HCT116 (cell line): ENCODE data around the gene TMEM54. TPM values are rescaled to one million over a fixed set of nuclear protein-coding genes. Genes with fewer than 3 reads are reported as not detected.

Experiments used
- ATAC-seq: fragments of 200-7000 bp; cut with Tn5 transposase; 2 replicates; pipeline ENCODE4 v1.9.1; 2020; ENCODE audit warnings: mild to moderate bottlenecking, moderate library complexity
- BruUV-seq: library from RNA; stranded (reverse); fragments of 400-500 nt; replicated peaks from 2 replicates; lab custom pipeline; 2021; lab: Mats Ljungman, UMichigan
- CTCF ChIA-PET: fragments of 300-600 bp; sonication (Branson Sonifier 250); formaldehyde crosslinking; loops from one replicate; lab custom pipeline; 2021; ENCODE audit warnings: antibody characterized with exemption; lab: Charles Lee
- POLR2A ChIA-PET: fragments of 300-600, 350-600 bp; sonication (Branson Sonifier 250); formaldehyde crosslinking; loops from one replicate; lab custom pipeline; 2021; ENCODE audit warnings: antibody characterized with exemption; lab: Charles Lee
- RAD21 ChIA-PET, 2 experiments: fragments of 300-600 bp; sonication (Branson Sonifier 250); formaldehyde crosslinking; loops; one replicate each; lab custom pipeline; 2023; ENCODE audit warnings: low total read pairs in 2 of 2; ENCODE audit not compliant: uncharacterized antibody in 2 of 2, unreplicated experiment in 2 of 2, low non-redundant PET in 1 of 2; lab: Charles Lee
- DNase-seq: peaks from one replicate; pipeline ENCODE4 v3.0.0-alpha.2; 2010; ENCODE audit warnings: low read depth, low spot score
- H2AFZ ChIP-seq: fragments of 200-600 bp; shearing (Covaris generic), sonication (generic); 2 replicates; pipeline ENCODE4 v1.6.1; 2017; ENCODE audit warnings: low read depth, mixed run types, mixed read lengths, antibody characterized with exemption, low read length; ENCODE audit not compliant: poor library complexity, severe bottlenecking
- H3K27ac ChIP-seq: 2 replicates; pipeline ENCODE4 v1.5.1; 2012; ENCODE audit warnings: low read depth, low read length
- H3K27me3 ChIP-seq: fragments of 200-600 bp; sonication (generic); 2 replicates; pipeline ENCODE4 v1.6.1; 2016; ENCODE audit warnings: mixed run types, low read length, mixed read lengths; ENCODE audit not compliant: insufficient read depth
- H3K36me3 ChIP-seq, 2 experiments: fragments of 200-500 bp in 1 of 2; fragments of 200-600 bp in 1 of 2; sonication (Bioruptor generic) in 1 of 2; sonication (generic) in 1 of 2; 2 replicates each; pipeline versions ENCODE4 v1.5.1 to v1.6.1; 2014 to 2016; ENCODE audit warnings: low read length in 2 of 2, inconsistent platforms in 1 of 2, mixed read lengths in 1 of 2, mixed run types in 1 of 2; ENCODE audit not compliant: insufficient read depth in 2 of 2, control insufficient read depth in 1 of 2
- H3K4me1 ChIP-seq, 2 experiments: fragments of 200-600 bp in 1 of 2; sonication (generic) in 1 of 2; 2 replicates each; pipeline versions ENCODE4 v1.5.1 to v1.6.1; 2012 to 2017; ENCODE audit warnings: low read length in 2 of 2, inconsistent platforms in 1 of 2, mild to moderate bottlenecking in 1 of 2, mixed read lengths in 1 of 2, mixed run types in 1 of 2, moderate library complexity in 1 of 2; ENCODE audit not compliant: insufficient read depth in 2 of 2, control insufficient read depth in 1 of 2
- H3K4me2 ChIP-seq: fragments of 200-600 bp; sonication (generic); 2 replicates; pipeline ENCODE4 v1.6.1; 2017; ENCODE audit warnings: mixed run types, low read length, mixed read lengths
- H3K4me3 ChIP-seq, 2 experiments: fragments of 200-600 bp in 1 of 2; sonication (generic) in 1 of 2; replicated peaks in 1 of 2; 2 replicates each; pipeline ENCODE4 v1.5.1; 2011 to 2016; ENCODE audit warnings: low read length in 2 of 2, control low read depth in 1 of 2, low read depth in 1 of 2, mild to moderate bottlenecking in 1 of 2, mixed read lengths in 1 of 2, mixed run types in 1 of 2
- H3K79me2 ChIP-seq: fragments of 200-600 bp; sonication (generic); 2 replicates; pipeline ENCODE4 v1.6.1; 2017; ENCODE audit warnings: mild to moderate bottlenecking, mixed run types, low read length, moderate library complexity, mixed read lengths; ENCODE audit not compliant: insufficient read depth
- H3K9ac ChIP-seq: fragments of 200-600 bp; sonication (generic); 2 replicates; pipeline ENCODE4 v1.6.1; 2016; ENCODE audit warnings: low read length, mixed read lengths
- H3K9me2 ChIP-seq: fragments of 200-600 bp; sonication (generic), shearing (Covaris generic); 2 replicates; pipeline ENCODE4 v1.6.1; 2017; ENCODE audit warnings: mixed run types, mild to moderate bottlenecking, moderate library complexity; ENCODE audit not compliant: insufficient read depth
- H3K9me3 ChIP-seq, 2 experiments: fragments of 200-500 bp in 1 of 2; fragments of 200-600 bp in 1 of 2; sonication (Bioruptor generic) in 1 of 2; sonication (generic) in 1 of 2; 2 replicates each; pipeline ENCODE4 v1.6.1; 2014 to 2017; ENCODE audit warnings: low read length in 2 of 2, mixed read lengths in 2 of 2, inconsistent platforms in 1 of 2, low read depth in 1 of 2, mild to moderate bottlenecking in 1 of 2, mixed run types in 1 of 2, moderate library complexity in 1 of 2; ENCODE audit not compliant: control insufficient read depth in 1 of 2, insufficient read depth in 1 of 2
- H4K20me1 ChIP-seq: fragments of 200-600 bp; sonication (generic), shearing (Covaris generic); 2 replicates; pipeline ENCODE4 v1.6.1; 2017; ENCODE audit warnings: mixed run types, mild to moderate bottlenecking, moderate library complexity; ENCODE audit not compliant: insufficient read depth
- CBX3 ChIP-seq: IDR thresholded peaks from 2 replicates; pipeline ENCODE4 v1.6.1; 2012; ENCODE audit warnings: low read depth
- CEBPB ChIP-seq: IDR thresholded peaks from 2 replicates; pipeline ENCODE4 v1.6.1; 2012; ENCODE audit warnings: low read depth
- CTCF ChIP-seq, 3 experiments: fragments of 200-600 bp in 1 of 3; sonication (generic) in 1 of 3; IDR thresholded peaks in 2 of 3; conservative IDR thresholded peaks in 1 of 3; 2 replicates each; pipeline ENCODE4 v1.5.1; 2012 to 2017; ENCODE audit warnings: low read depth in 2 of 3, low read length in 2 of 3, antibody characterized with exemption in 1 of 3, borderline replicate concordance in 1 of 3, control low read depth in 1 of 3, mild to moderate bottlenecking in 1 of 3, mixed read lengths in 1 of 3, mixed run types in 1 of 3, moderate library complexity in 1 of 3; ENCODE audit not compliant: insufficient read depth in 1 of 3
- EGR1 ChIP-seq: IDR thresholded peaks from 2 replicates; pipeline ENCODE4 v1.6.1; 2012; ENCODE audit warnings: low read depth
- ELF1 ChIP-seq: IDR thresholded peaks from 2 replicates; pipeline ENCODE4 v1.6.1; 2012; ENCODE audit warnings: low read depth, borderline replicate concordance
- MAX ChIP-seq: IDR thresholded peaks from 2 replicates; pipeline ENCODE4 v1.6.1; 2012
- POLR2AphosphoS5 ChIP-seq: IDR thresholded peaks from 2 replicates; pipeline ENCODE4 v1.6.1; 2011; ENCODE audit warnings: mild to moderate bottlenecking, low read depth, low read length, moderate library complexity
- RAD21 ChIP-seq: IDR thresholded peaks from 2 replicates; pipeline ENCODE4 v1.6.1; 2012; ENCODE audit warnings: low read depth, mild to moderate bottlenecking
- REST ChIP-seq: IDR thresholded peaks from 2 replicates; pipeline ENCODE4 v1.6.1; 2012; ENCODE audit warnings: low read depth
- SIN3A ChIP-seq: IDR thresholded peaks from 2 replicates; pipeline ENCODE4 v1.6.1; 2012; ENCODE audit warnings: low read depth
- SP1 ChIP-seq: IDR thresholded peaks from 2 replicates; pipeline ENCODE4 v1.6.1; 2012; ENCODE audit warnings: low read depth
- YY1 ChIP-seq: IDR thresholded peaks from 2 replicates; pipeline ENCODE4 v1.6.1; 2011; ENCODE audit warnings: low read length, low read depth, moderate library complexity, mild to moderate bottlenecking; ENCODE audit not compliant: insufficient replicate concordance; ENCODE audit errors: extremely low read depth
- ZBTB33 ChIP-seq: IDR thresholded peaks from 2 replicates; pipeline ENCODE4 v1.6.1; 2011; ENCODE audit warnings: mild to moderate bottlenecking, low read length, moderate library complexity; ENCODE audit not compliant: insufficient replicate concordance; ENCODE audit errors: extremely low read depth
- ZFX ChIP-seq: fragments of 450-650 bp; IDR thresholded peaks from 2 replicates; pipeline ENCODE4 v1.6.1; 2017
- ZNF274 ChIP-seq: fragments of 200-500 bp; sonication (Bioruptor generic); IDR thresholded peaks from 2 replicates; pipeline ENCODE4 v1.6.1; 2014; ENCODE audit warnings: mild to moderate bottlenecking, low read depth, low read length, inconsistent platforms
- intact Hi-C: fragments of 100-400 bp; cut with micrococcal nuclease; formaldehyde crosslinking; loops from 2 replicates; pipeline ENCODE4 v1.10.0; 2022
- total RNA-seq: library from RNA; stranded (reverse); gene quantifications from one replicate; pipeline ENCODE4 v1.2.1, GENCODE V29; 2021; ENCODE audit not compliant: unreplicated experiment
- TF ChIP-seq, protein P1 (sequence below): IDR thresholded peaks from 2 replicates; pipeline ENCODE4 v1.6.1; 2012

Gene TMEM54
- total RNA-seq, 1 experiment from 2014 or later: 121 TPM

DNA sequence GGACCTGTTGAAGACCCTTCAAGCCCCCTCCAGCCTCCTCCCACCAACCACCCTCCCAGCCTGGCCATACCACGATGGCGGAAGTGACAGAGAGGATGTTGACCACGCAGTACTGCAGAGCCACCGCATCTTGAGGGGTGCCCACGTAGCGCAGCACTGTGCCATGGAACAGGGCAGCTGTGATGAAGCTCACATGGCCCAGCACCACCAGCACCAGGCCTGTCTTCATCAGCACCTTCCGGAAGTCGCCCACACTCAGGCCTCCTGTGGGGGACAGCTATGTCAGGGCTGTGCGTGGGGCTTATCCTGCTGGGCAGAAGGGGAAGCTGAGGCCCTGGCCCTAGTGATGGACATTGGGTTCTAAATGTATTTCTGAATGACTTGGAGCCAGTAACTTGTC lies 3.1 kb downstream of the TMEM54 start:
- Histone ChIP-seq H4K20me1 (no peaks in the 10 kb centered on the region), H3K27ac (no peak overlapping the region), H3K9me2 (no peaks in the 10 kb centered on the region), H3K4me1 (peaks cover 19 to 33% of the 10 kb centered on the region in 2 experiments; a peak in 3 of 4 replicates), H3K9me3 (no peaks in the 10 kb centered on the region), H3K79me2 (peaks cover 6% of the 10 kb centered on the region; the same call in 1 of the 2 replicates), H3K9ac (no peak overlapping the region), H3K4me3 (no peak overlapping the region), H2AFZ (no peak overlapping the region), H3K4me2 (no peak overlapping the region), H3K36me3 (peaks cover 0 to 8% of the 10 kb centered on the region in 2 experiments; a peak in 2 of 4 replicates), H3K27me3 (no peaks in the 10 kb centered on the region)
- DNase-seq (no peak), ATAC-seq (no peak)
- CTCF ChIA-PET: interaction anchor here (1.4 kb wide), 1 partner anchor 377 kb away, joined by 3 read pairs; no protein-coding TSS in a partner anchor
- BruUV-seq: no TSS peak
- RAD21 ChIA-PET: no interaction called here
- POLR2A ChIA-PET: no interaction called here
- intact Hi-C loops: no loop called here
- TF ChIP-seq SIN3A: no peak
- TF ChIP-seq EGR1: no peak
- TF ChIP-seq ELF1: no peak
- no peak for TF ChIP-seq CTCF (IDR thresholded peaks at IDR 0.05 in 2 of 3, conservative IDR thresholded peaks at IDR 0.05 in 1 of 3; ENCODE audit: borderline replicate concordance in 1 of 3, insufficient read depth in 1 of 3, low read depth in 2 of 3, low read length in 2 of 3)
- TF ChIP-seq SP1: no peak
- TF ChIP-seq, protein P1, sequence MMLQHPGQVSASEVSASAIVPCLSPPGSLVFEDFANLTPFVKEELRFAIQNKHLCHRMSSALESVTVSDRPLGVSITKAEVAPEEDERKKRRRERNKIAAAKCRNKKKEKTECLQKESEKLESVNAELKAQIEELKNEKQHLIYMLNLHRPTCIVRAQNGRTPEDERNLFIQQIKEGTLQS: no peak
- TF ChIP-seq ZBTB33: no peak
- TF ChIP-seq REST: no peak
- no peak for TF ChIP-seq MAX
- no peak for TF ChIP-seq RAD21
- no peak for TF ChIP-seq CBX3
- no peak for TF ChIP-seq ZNF274
- TF ChIP-seq YY1: no peak
- TF ChIP-seq CEBPB: no peak
- no peak for TF ChIP-seq ZFX
- no peak for TF ChIP-seq POLR2AphosphoS5
